Measurements from ENCODE around the gene PPP1CC. TPM values are rescaled to one million over a fixed set of nuclear protein-coding genes. Genes with fewer than 3 reads are reported as not detected.

The PPP1CC gene
- polyA plus RNA-seq, 1 donor from 2014 or later = 188 TPM

- Histone ChIP-seq H3K27me3 (ENCODE audit: insufficient read depth, low read depth, low read length) (no peaks in the 10 kb centered on the region), H3F3A (ENCODE audit: insufficient read depth, low read length, poor library complexity, severe bottlenecking) (no peaks in the 10 kb centered on the region), H3K4me3 (ENCODE audit: low read length) (no peak overlapping the region), H3K9ac (ENCODE audit: low read length) (no peak overlapping the region), H3K27ac (ENCODE audit: low read length) (no peak overlapping the region), H4K20me1 (ENCODE audit: insufficient read depth) (no peaks in the 10 kb centered on the region), H3K9me3 (ENCODE audit: low read length) (no peaks in the 10 kb centered on the region), H3K9me2 (ENCODE audit: insufficient read depth, low read length) (no peaks in the 10 kb centered on the region), H2AFZ (ENCODE audit: low read depth, low read length) (no peak overlapping the region), H3K79me2 (replicated peaks; ENCODE audit: insufficient read depth, low read length) (no peaks in the 10 kb centered on the region), H3K4me2 (ENCODE audit: low read length) (no peak overlapping the region), H3K36me3 (ENCODE audit: insufficient read depth, low read length) (peaks cover 9% of the 10 kb centered on the region)
- TF ChIP-seq MXI1 (conservative IDR thresholded peaks at IDR 0.05; ENCODE audit: poor library complexity, severe bottlenecking) (no peak), EZH2 (IDR thresholded peaks at IDR 0.05; ENCODE audit: borderline replicate concordance, insufficient read depth, low read length, poor library complexity, severe bottlenecking) (no peak)
These were observed 24.3 kb downstream of the PPP1CC start for GRCh38 chr12:110718222-110718908.

DNA sequence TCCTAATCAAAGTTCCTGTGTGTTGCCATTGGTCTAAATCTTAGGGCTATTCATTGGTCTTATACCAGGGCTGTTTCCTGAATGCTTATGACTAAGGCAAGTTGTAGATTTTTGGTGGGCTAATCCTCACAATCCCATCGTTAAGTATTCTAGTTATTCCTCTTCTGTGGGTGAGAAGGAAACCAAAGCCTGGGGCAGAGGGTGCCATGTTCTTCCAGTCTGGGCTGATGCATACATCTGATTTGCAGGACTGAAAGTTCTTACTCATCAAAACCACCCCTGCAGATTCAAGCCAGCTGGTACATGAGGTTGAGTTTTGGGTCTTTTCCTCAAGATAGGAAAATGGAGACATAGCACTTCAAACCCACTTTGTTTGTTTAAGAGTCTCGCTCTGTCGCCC is 25.7 kb downstream of the PPP1CC start:
- no peak overlapping the region for H2AFZ ChIP-seq (ENCODE audit: low read depth, low read length)
- H4K20me1 ChIP-seq (ENCODE audit: insufficient read depth) = no peaks in the 10 kb centered on the region
- no peak overlapping the region for H3K4me3 ChIP-seq (ENCODE audit: low read length)
- H3K36me3 ChIP-seq (ENCODE audit: insufficient read depth, low read length) = peaks cover 9% of the 10 kb centered on the region
- no peaks in the 10 kb centered on the region for H3K9me3 ChIP-seq (ENCODE audit: low read length)
- no peaks in the 10 kb centered on the region for H3K27me3 ChIP-seq (ENCODE audit: insufficient read depth, low read depth, low read length)
- H3K9me2 ChIP-seq (ENCODE audit: insufficient read depth, low read length) = no peaks in the 10 kb centered on the region
- TF ChIP-seq EP300 (conservative IDR thresholded peaks at IDR 0.05; ENCODE audit: poor library complexity, severe bottlenecking) = no peak
- no peaks in the 10 kb centered on the region for H3F3A ChIP-seq (ENCODE audit: insufficient read depth, low read length, poor library complexity, severe bottlenecking)
- H3K79me2 ChIP-seq (replicated peaks; ENCODE audit: insufficient read depth, low read length) = no peaks in the 10 kb centered on the region
- H3K4me2 ChIP-seq (ENCODE audit: low read length) = no peak overlapping the region
- no peak overlapping the region for H3K27ac ChIP-seq (ENCODE audit: low read length)
- H3K9ac ChIP-seq (ENCODE audit: low read length) = no peak overlapping the region

DNA sequence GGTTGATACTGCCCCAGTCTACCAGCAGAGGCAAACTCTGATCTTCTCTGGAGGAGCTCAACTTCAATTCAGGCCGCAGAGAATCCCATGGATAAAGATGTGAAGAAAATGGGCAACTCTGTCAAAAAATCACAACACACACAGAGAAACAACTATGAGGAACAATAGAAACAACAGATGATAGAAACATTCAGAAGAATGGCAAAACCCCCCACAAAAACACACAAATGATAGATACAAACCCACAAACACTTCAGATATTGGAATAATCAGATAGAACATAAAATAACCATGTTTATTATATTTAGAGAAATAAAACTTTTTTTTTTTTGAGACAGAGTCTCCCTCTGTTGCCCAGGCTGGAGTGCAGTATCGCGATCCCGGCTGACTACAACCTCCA is 33.8 kb downstream of the PPP1CC start:
- Histone ChIP-seq H3K79me2 (replicated peaks; ENCODE audit: insufficient read depth, low read length) (no peaks in the 10 kb centered on the region), H3K4me2 (ENCODE audit: low read length) (no peak overlapping the region), H2AFZ (ENCODE audit: low read depth, low read length) (no peak overlapping the region), H3K9me3 (ENCODE audit: low read length) (no peaks in the 10 kb centered on the region), H3K9me2 (ENCODE audit: insufficient read depth, low read length) (no peaks in the 10 kb centered on the region), H3K9ac (ENCODE audit: low read length) (no peak overlapping the region), H3F3A (ENCODE audit: insufficient read depth, low read length, poor library complexity, severe bottlenecking) (no peaks in the 10 kb centered on the region), H3K27me3 (ENCODE audit: insufficient read depth, low read depth, low read length) (no peaks in the 10 kb centered on the region), H4K20me1 (ENCODE audit: insufficient read depth) (no peaks in the 10 kb centered on the region), H3K36me3 (ENCODE audit: insufficient read depth, low read length) (no peaks in the 10 kb centered on the region), H3K4me3 (ENCODE audit: low read length) (no peak overlapping the region), H3K27ac (ENCODE audit: low read length) (no peak overlapping the region)
- no peak for TF ChIP-seq REST (IDR thresholded peaks at IDR 0.05; ENCODE audit: borderline replicate concordance)
- no peak for TF ChIP-seq POLR2AphosphoS5 (IDR thresholded peaks at IDR 0.05)
- TF ChIP-seq, protein P1, sequence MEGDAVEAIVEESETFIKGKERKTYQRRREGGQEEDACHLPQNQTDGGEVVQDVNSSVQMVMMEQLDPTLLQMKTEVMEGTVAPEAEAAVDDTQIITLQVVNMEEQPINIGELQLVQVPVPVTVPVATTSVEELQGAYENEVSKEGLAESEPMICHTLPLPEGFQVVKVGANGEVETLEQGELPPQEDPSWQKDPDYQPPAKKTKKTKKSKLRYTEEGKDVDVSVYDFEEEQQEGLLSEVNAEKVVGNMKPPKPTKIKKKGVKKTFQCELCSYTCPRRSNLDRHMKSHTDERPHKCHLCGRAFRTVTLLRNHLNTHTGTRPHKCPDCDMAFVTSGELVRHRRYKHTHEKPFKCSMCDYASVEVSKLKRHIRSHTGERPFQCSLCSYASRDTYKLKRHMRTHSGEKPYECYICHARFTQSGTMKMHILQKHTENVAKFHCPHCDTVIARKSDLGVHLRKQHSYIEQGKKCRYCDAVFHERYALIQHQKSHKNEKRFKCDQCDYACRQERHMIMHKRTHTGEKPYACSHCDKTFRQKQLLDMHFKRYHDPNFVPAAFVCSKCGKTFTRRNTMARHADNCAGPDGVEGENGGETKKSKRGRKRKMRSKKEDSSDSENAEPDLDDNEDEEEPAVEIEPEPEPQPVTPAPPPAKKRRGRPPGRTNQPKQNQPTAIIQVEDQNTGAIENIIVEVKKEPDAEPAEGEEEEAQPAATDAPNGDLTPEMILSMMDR (IDR thresholded peaks at IDR 0.05; ENCODE audit: poor library complexity, severe bottlenecking) = no peak
- TF ChIP-seq MXI1 (conservative IDR thresholded peaks at IDR 0.05; ENCODE audit: poor library complexity, severe bottlenecking) = no peak
- TF ChIP-seq SMC3 (conservative IDR thresholded peaks at IDR 0.05; ENCODE audit: poor library complexity) = no peak
- TF ChIP-seq EP300 (conservative IDR thresholded peaks at IDR 0.05; ENCODE audit: poor library complexity, severe bottlenecking) = no peak
- TF ChIP-seq TAF1 (IDR thresholded peaks at IDR 0.05; ENCODE audit: low read depth) = no peak
- TF ChIP-seq EZH2 (IDR thresholded peaks at IDR 0.05; ENCODE audit: borderline replicate concordance, insufficient read depth, low read length, poor library complexity, severe bottlenecking) = no peak
- TF ChIP-seq RAD21 (conservative IDR thresholded peaks at IDR 0.05) = no peak

Measured in neural cell (in vitro differentiated cells).